SKM-1 (cell line): ENCODE results near the gene TAF4.
"Not testable (repeated sequence)": the region's sequence is repeated elsewhere in the genome, so short reads cannot be mapped to it uniquely, and the experiment has no call there.

Source experiments
- DNase-seq: peaks from one replicate; lab custom pipeline; 2025; ENCODE audit not compliant: unreplicated experiment; lab: John Stamatoyannopoulos, UW

The TAF4 gene

GRCh38 chr20:62065674-62066338, at the start of gene TAF4:
TSS of gene TAF4 (minus strand) at chr20:62065881. CDS start at chr20:62065810, 71 bp downstream.
- peak; percentile 41 for DNase-seq

- DNase-seq, result no peak
These were observed 49.2 kb upstream of the TAF4 start for GRCh38 chr20:62114894-62115293.

GRCh38 chr20:62112368-62112767, 46.7 kb upstream of the TAF4 start:
- no peak for DNase-seq

- no peak for DNase-seq
These were observed 45.5 kb upstream of the TAF4 start for GRCh38 chr20:62111148-62111547.

- no peak for DNase-seq
These were observed 39.9 kb upstream of the TAF4 start for GRCh38 chr20:62105592-62105991.

- DNase-seq, result no peak
These were observed 39.2 kb upstream of the TAF4 start for GRCh38 chr20:62104791-62105345.

- DNase-seq, result no peak
These were observed 38.6 kb upstream of the TAF4 start for GRCh38 chr20:62104234-62104789.

- DNase-seq, result no peak
These were observed 38.0 kb upstream of the TAF4 start for GRCh38 chr20:62103508-62104233.

- DNase-seq, result no peak
These were observed 35.4 kb upstream of the TAF4 start for GRCh38 chr20:62101078-62101477.

- no peak for DNase-seq
These were observed 32.3 kb upstream of the TAF4 start for GRCh38 chr20:62097881-62098407.

GRCh38 chr20:62096421-62097380, 31.0 kb upstream of the TAF4 start:
- no peak for DNase-seq

- no peak for DNase-seq
These were observed 23.7 kb upstream of the TAF4 start for GRCh38 chr20:62089393-62089792.

- DNase-seq, result no peak
These were observed 22.8 kb upstream of the TAF4 start for GRCh38 chr20:62088258-62089127.

- no peak for DNase-seq
These were observed 22.0 kb upstream of the TAF4 start for GRCh38 chr20:62087632-62088031.

GRCh38 chr20:62087227-62087626, 21.5 kb upstream of the TAF4 start:
- DNase-seq, result no peak

- no peak for DNase-seq
These were observed 19.5 kb upstream of the TAF4 start for GRCh38 chr20:62085206-62085605.

GRCh38 chr20:62084224-62084623, 18.5 kb upstream of the TAF4 start:
- not testable (repeated sequence) for DNase-seq

- no peak for DNase-seq
These were observed 17.6 kb upstream of the TAF4 start for GRCh38 chr20:62083312-62083711.

- no peak for DNase-seq
These were observed 14.7 kb upstream of the TAF4 start for GRCh38 chr20:62080249-62080990.
